Measurements from ENCODE around the gene NSD1.

Gene NSD1

GRCh38 chr5:177183142-177183541 lies 49.6 kb downstream of the NSD1 start:
- no peak for DNase-seq

GRCh38 chr5:177183766-177184360 lies 50.3 kb downstream of the NSD1 start:
- no peak for DNase-seq

GRCh38 chr5:177185993-177186392 lies 52.4 kb downstream of the NSD1 start:
- DNase-seq, result no peak

- DNase-seq, result no peak
These were observed 53.1 kb downstream of the NSD1 start for GRCh38 chr5:177186645-177187044.

- no peak for DNase-seq
These were observed 55.2 kb downstream of the NSD1 start for GRCh38 chr5:177188775-177189174.

GRCh38 chr5:177189416-177189815 lies 55.8 kb downstream of the NSD1 start:
- no peak for DNase-seq

- no peak for DNase-seq
These were observed 56.4 kb downstream of the NSD1 start for GRCh38 chr5:177189965-177190364.

- DNase-seq, result no peak
These were observed 60.7 kb downstream of the NSD1 start for GRCh38 chr5:177194268-177194667.

- DNase-seq, result no peak
These were observed 61.9 kb downstream of the NSD1 start for GRCh38 chr5:177195307-177195952.

- no peak for DNase-seq
These were observed 65.2 kb downstream of the NSD1 start for GRCh38 chr5:177198738-177199137.

- no peak for DNase-seq
These were observed 70.7 kb downstream of the NSD1 start for GRCh38 chr5:177204281-177204680.

GRCh38 chr5:177209610-177210009 lies 76.0 kb downstream of the NSD1 start:
- DNase-seq, result no peak

- no peak for DNase-seq
These were observed 78.7 kb downstream of the NSD1 start for GRCh38 chr5:177212242-177212641.

- no peak for DNase-seq
These were observed 87.0 kb downstream of the NSD1 start for GRCh38 chr5:177220576-177220975.

- DNase-seq, result no peak
These were observed 88.7 kb downstream of the NSD1 start for GRCh38 chr5:177222269-177222668.

GRCh38 chr5:177225798-177226197 lies 92.2 kb downstream of the NSD1 start:
- DNase-seq, result no peak

- no peak for DNase-seq
These were observed 93.3 kb downstream of the NSD1 start for GRCh38 chr5:177226860-177227259.

- DNase-seq, result no peak
These were observed 95.2 kb downstream of the NSD1 start for GRCh38 chr5:177228751-177229150.

- no peak for DNase-seq
These were observed 97.1 kb downstream of the NSD1 start for GRCh38 chr5:177230660-177231059.

GRCh38 chr5:177231479-177232250 lies 98.1 kb downstream of the NSD1 start:
- no peak for DNase-seq

GRCh38 chr5:177232358-177232757 lies 98.8 kb downstream of the NSD1 start:
- DNase-seq, result no peak

GRCh38 chr5:177232761-177233160 lies 99.2 kb downstream of the NSD1 start:
- no peak for DNase-seq

- DNase-seq, result no peak
These were observed 99.6 kb downstream of the NSD1 start for GRCh38 chr5:177233206-177233605.

GRCh38 chr5:177233802-177234201 lies 100.2 kb downstream of the NSD1 start:
- no peak for DNase-seq
